H9 (cell line): ENCODE measurements around the gene MVD. TPM values are rescaled to one million over a fixed set of nuclear protein-coding genes. Genes with fewer than 3 reads are reported as not detected.

Experiments
- DNase-seq: peaks from one replicate; pipeline ENCODE4 v3.0.0-alpha.2; 2017
- H2AFZ ChIP-seq: one replicate; pipeline ENCODE4 v1.6.1; 2013; ENCODE audit warnings: mild to moderate bottlenecking, low read length, control low read depth, moderate library complexity
- H2AK5ac ChIP-seq: 2 replicates; pipeline ENCODE4 v1.6.1; 2013; ENCODE audit warnings: low read length, control low read depth, mixed read lengths; ENCODE audit not compliant: insufficient read length
- H2BK120ac ChIP-seq: one replicate; pipeline ENCODE4 v1.6.1; 2013; ENCODE audit warnings: low read depth, mild to moderate bottlenecking, low read length, control low read depth, inconsistent platforms; ENCODE audit not compliant: poor library complexity, severe bottlenecking
- H2BK12ac ChIP-seq: 2 replicates; pipeline ENCODE4 v1.6.1; 2013; ENCODE audit warnings: low read length, control low read depth, mixed read lengths, low read depth; ENCODE audit not compliant: insufficient read length
- H2BK15ac ChIP-seq: 2 replicates; pipeline ENCODE4 v1.6.1; 2013; ENCODE audit warnings: low read depth, low read length, control low read depth
- H2BK20ac ChIP-seq: one replicate; pipeline ENCODE4 v1.6.1; 2013; ENCODE audit warnings: low read depth, mild to moderate bottlenecking, low read length, control low read depth, inconsistent platforms; ENCODE audit not compliant: poor library complexity, severe bottlenecking
- H2BK5ac ChIP-seq: 2 replicates; pipeline ENCODE4 v1.6.1; 2013; ENCODE audit warnings: low read length, control low read depth, mixed read lengths; ENCODE audit not compliant: insufficient read length
- H3K14ac ChIP-seq: 2 replicates; pipeline ENCODE4 v1.6.1; 2013; ENCODE audit warnings: low read length, control low read depth; ENCODE audit not compliant: insufficient read depth
- H3K18ac ChIP-seq: 2 replicates; pipeline ENCODE4 v1.6.1; 2013; ENCODE audit warnings: low read depth, mild to moderate bottlenecking, mixed read lengths, low read length, control low read depth; ENCODE audit not compliant: insufficient read length
- H3K23ac ChIP-seq: 2 replicates; pipeline ENCODE4 v1.6.1; 2013; ENCODE audit warnings: low read length, control low read depth, mixed read lengths, low read depth; ENCODE audit not compliant: insufficient read length
- H3K23me2 ChIP-seq: 2 replicates; pipeline ENCODE4 v1.6.1; 2013; ENCODE audit warnings: low read depth, mild to moderate bottlenecking, mixed read lengths, low read length, control low read depth; ENCODE audit not compliant: insufficient read length, poor library complexity, severe bottlenecking
- H3K27ac ChIP-seq: 2 replicates; pipeline ENCODE4 v1.5.1; 2013; ENCODE audit warnings: low read length, control low read depth, mixed read lengths, low read depth; ENCODE audit not compliant: insufficient read length
- H3K27me3 ChIP-seq: 2 replicates; pipeline ENCODE4 v1.6.1; 2013; ENCODE audit warnings: low read length, control low read depth, inconsistent platforms; ENCODE audit not compliant: insufficient read depth
- H3K4ac ChIP-seq: 2 replicates; pipeline ENCODE4 v1.6.1; 2013; ENCODE audit warnings: low read depth, mild to moderate bottlenecking, control low read depth, inconsistent platforms, low read length, moderate library complexity
- H3K4me1 ChIP-seq: 2 replicates; pipeline ENCODE4 v1.6.1; 2013; ENCODE audit warnings: low read length, control low read depth, inconsistent platforms; ENCODE audit not compliant: insufficient read depth
- H3K4me2 ChIP-seq: 2 replicates; pipeline ENCODE4 v1.6.1; 2013; ENCODE audit warnings: low read length, control low read depth, mixed read lengths; ENCODE audit not compliant: insufficient read length, insufficient read depth
- H3K56ac ChIP-seq: 2 replicates; pipeline ENCODE4 v1.6.1; 2013; ENCODE audit warnings: low read depth, mild to moderate bottlenecking, mixed read lengths, low read length, control low read depth; ENCODE audit not compliant: insufficient read length
- H3K79me1 ChIP-seq: 2 replicates; pipeline ENCODE4 v1.6.1; 2013; ENCODE audit warnings: low read depth, mild to moderate bottlenecking, moderate library complexity, low read length, control low read depth, inconsistent platforms; ENCODE audit not compliant: insufficient read depth, poor library complexity, severe bottlenecking
- H3K79me2 ChIP-seq: 2 replicates; pipeline ENCODE4 v1.6.1; 2013; ENCODE audit warnings: low read length, control low read depth, inconsistent platforms; ENCODE audit not compliant: insufficient read depth
- H3K9ac ChIP-seq: 2 replicates; pipeline ENCODE4 v1.6.1; 2013; ENCODE audit warnings: low read length, control low read depth, mixed read lengths; ENCODE audit not compliant: insufficient read length; ENCODE audit errors: extremely low read depth
- H3K9me3 ChIP-seq: one replicate; pipeline ENCODE4 v1.6.1; 2013; ENCODE audit warnings: low read depth, low read length, inconsistent platforms; ENCODE audit not compliant: control insufficient read depth
- H3T11ph ChIP-seq: one replicate; pipeline ENCODE4 v1.6.1; 2013; ENCODE audit warnings: mild to moderate bottlenecking, low read length, control low read depth, inconsistent platforms
- H4K20me1 ChIP-seq: one replicate; pipeline ENCODE4 v1.6.1; 2013; ENCODE audit not compliant: control insufficient read depth, insufficient read length, insufficient read depth
- H4K5ac ChIP-seq: 2 replicates; pipeline ENCODE4 v1.6.1; 2013; ENCODE audit warnings: low read depth, mild to moderate bottlenecking, mixed read lengths, low read length, control low read depth; ENCODE audit not compliant: insufficient read length
- H4K8ac ChIP-seq: replicated peaks from 2 replicates; pipeline ENCODE4 v1.6.1; 2013; ENCODE audit warnings: low read length, control low read depth, mixed read lengths, low read depth; ENCODE audit not compliant: insufficient read length
- H4K91ac ChIP-seq: 2 replicates; pipeline ENCODE4 v1.6.1; 2013; ENCODE audit warnings: low read depth, mild to moderate bottlenecking, moderate library complexity, mixed read lengths, low read length, control low read depth; ENCODE audit not compliant: insufficient read length
- H3K27ac Mint-ChIP-seq, 3 experiments: 2 replicates in 2 of 3; 3 replicates in 1 of 3; pipeline ENCODE4 v1.8.0; 2020 to 2021; ENCODE audit warnings: mixed read lengths in 3 of 3, mild to moderate bottlenecking in 1 of 3, moderate library complexity in 1 of 3
- H3K27me3 Mint-ChIP-seq: 2 replicates; pipeline ENCODE4 v1.8.0; 2021; ENCODE audit warnings: low read depth, mild to moderate bottlenecking, moderate library complexity, mixed read lengths
- H3K36me3 Mint-ChIP-seq, 3 experiments: 2 replicates in 2 of 3; 3 replicates in 1 of 3; pipeline ENCODE4 v1.8.0; 2020 to 2021; ENCODE audit warnings: low read depth in 3 of 3, mixed read lengths in 3 of 3; ENCODE audit not compliant: insufficient read depth in 1 of 3
- H3K4me1 Mint-ChIP-seq, 2 experiments: 2 replicates each; pipeline ENCODE4 v1.8.0; 2020; ENCODE audit warnings: mixed read lengths in 2 of 2
- H3K4me3 Mint-ChIP-seq, 2 experiments: 2 replicates in 1 of 2; 3 replicates in 1 of 2; pipeline ENCODE4 v1.8.0; 2020 to 2021; ENCODE audit warnings: mild to moderate bottlenecking in 2 of 2, mixed read lengths in 2 of 2, moderate library complexity in 1 of 2
- H3K9me3 Mint-ChIP-seq, 2 experiments: 2 replicates in 1 of 2; 3 replicates in 1 of 2; pipeline ENCODE4 v1.8.0; 2020; ENCODE audit warnings: mild to moderate bottlenecking in 2 of 2, mixed read lengths in 2 of 2, moderate library complexity in 1 of 2
- WGBS: extraction: QIAGEN DNeasy Blood & Tissue Kit; methylation state at CpG from one replicate; pipeline ENCODE4 v1.1.7; 2013; ENCODE audit warnings: missing lambda C conversion rate, low lambda C conversion rate, mixed read lengths; ENCODE audit not compliant: insufficient read length; ENCODE audit errors: extremely low coverage; 5-methylcytosine and 5-hydroxymethylcytosine counted together
- total RNA-seq: library from RNA; stranded (reverse); gene quantifications from 2 replicates; pipeline ENCODE4 v1.2.1, GENCODE V29; 2021
- TF ChIP-seq, protein P1 (sequence below): fragments of 200-600 bp; sonication (generic); conservative IDR thresholded peaks from 3 replicates; pipeline ENCODE4 v1.8.0; 2021; ENCODE audit warnings: antibody characterized with exemption, mild to moderate bottlenecking

The MVD gene
- total RNA-seq, 1 experiment from 2014 or later = 53.2 TPM

DNA sequence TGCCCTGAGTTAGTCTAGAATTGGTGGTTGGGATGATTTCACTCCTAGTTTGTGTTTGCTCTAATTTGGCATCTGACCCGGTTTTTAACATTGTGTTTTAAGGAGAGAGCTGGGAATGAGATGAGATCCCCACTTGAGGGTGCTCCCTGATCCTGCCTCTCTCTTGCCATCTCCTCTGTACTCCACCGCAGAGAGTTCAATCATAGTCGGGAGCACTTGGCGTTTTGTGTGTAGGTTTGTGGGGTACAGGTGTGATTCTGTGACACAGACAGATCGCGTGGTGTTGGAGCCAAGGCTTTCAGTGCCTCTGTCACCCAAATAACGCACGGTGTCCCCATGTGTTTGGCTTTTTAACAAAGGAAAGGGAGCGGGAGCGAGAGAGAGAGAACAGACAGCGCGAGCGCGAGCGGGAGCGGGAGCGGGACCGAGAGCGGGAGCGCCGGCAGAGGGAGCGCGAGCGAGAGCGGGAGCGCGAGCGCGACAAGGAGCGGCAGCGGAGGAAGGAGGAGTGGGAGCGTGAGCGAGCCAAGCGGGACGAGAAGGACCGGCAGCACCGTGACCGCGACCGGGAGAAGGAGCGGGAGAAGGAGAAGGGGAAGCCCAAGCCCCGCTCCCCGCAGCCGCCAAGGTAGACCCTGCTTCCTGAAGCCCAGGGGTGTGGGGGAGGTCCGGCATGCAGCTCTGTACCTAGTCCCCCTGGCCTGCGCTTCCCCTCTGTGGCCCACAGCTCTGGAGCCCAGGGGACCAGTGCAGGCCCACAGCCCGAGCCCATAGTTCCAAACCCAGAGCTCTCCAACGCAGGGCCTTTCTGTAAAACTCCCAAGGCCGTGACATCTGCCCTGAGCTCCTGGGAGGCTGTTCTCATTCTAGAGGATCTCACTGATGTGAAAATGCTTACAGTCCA is 51.7 kb downstream of the MVD start:
- H3K4me3 Mint-ChIP-seq = peak overlapping the region in 1 of 2 experiments; percentile 73; a peak in 3 of 5 replicates
- Histone ChIP-seq H2BK15ac (no peak overlapping the region), H2BK12ac (no peak overlapping the region), H3K4me2 (peak overlapping the region; percentile 40), H3K79me2 (no peaks in the 10 kb centered on the region), H3K23me2 (no peaks in the 10 kb centered on the region), H4K5ac (no peak overlapping the region), H3K79me1 (no peaks in the 10 kb centered on the region), H3K14ac (no peak overlapping the region; the same call in 1 of the 2 replicates), H2BK20ac (no peak overlapping the region), H3K4me1 (no peaks in the 10 kb centered on the region; the same call in 1 of the 2 replicates), H3K18ac (peak overlapping the region; percentile 23), H4K20me1 (no peaks in the 10 kb centered on the region), H3K56ac (no peak overlapping the region), H3K23ac (no peak overlapping the region), H4K91ac (no peak overlapping the region), H3K9me3 (no peaks in the 10 kb centered on the region), H3K27ac (no peak overlapping the region), H2AFZ (no peak overlapping the region), H3K27me3 (no peaks in the 10 kb centered on the region), H2AK5ac (no peak overlapping the region), H3T11ph (no peak overlapping the region), H3K4ac (no peak overlapping the region), H2BK5ac (no peak overlapping the region), H2BK120ac (no peak overlapping the region), H3K9ac (peak overlapping the region; percentile 36), H4K8ac (no peak overlapping the region)
- peak overlapping the region in 1 of 3 experiments; percentile 42; a peak in 4 of 7 replicates for H3K27ac Mint-ChIP-seq
- peaks cover 14 to 72% (median 52%) of the 10 kb centered on the region in 3 experiments for H3K36me3 Mint-ChIP-seq
- TF ChIP-seq, protein P1, sequence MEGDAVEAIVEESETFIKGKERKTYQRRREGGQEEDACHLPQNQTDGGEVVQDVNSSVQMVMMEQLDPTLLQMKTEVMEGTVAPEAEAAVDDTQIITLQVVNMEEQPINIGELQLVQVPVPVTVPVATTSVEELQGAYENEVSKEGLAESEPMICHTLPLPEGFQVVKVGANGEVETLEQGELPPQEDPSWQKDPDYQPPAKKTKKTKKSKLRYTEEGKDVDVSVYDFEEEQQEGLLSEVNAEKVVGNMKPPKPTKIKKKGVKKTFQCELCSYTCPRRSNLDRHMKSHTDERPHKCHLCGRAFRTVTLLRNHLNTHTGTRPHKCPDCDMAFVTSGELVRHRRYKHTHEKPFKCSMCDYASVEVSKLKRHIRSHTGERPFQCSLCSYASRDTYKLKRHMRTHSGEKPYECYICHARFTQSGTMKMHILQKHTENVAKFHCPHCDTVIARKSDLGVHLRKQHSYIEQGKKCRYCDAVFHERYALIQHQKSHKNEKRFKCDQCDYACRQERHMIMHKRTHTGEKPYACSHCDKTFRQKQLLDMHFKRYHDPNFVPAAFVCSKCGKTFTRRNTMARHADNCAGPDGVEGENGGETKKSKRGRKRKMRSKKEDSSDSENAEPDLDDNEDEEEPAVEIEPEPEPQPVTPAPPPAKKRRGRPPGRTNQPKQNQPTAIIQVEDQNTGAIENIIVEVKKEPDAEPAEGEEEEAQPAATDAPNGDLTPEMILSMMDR = no peak
- WGBS = no CpG with 5 or more reads among the region's 49 CpGs
- peak; percentile 56 for DNase-seq
- no peaks in the 10 kb centered on the region for H3K27me3 Mint-ChIP-seq
- H3K9me3 Mint-ChIP-seq = no peaks in the 10 kb centered on the region
- peaks cover 0 to 11% of the 10 kb centered on the region in 2 experiments; a peak in 2 of 4 replicates for H3K4me1 Mint-ChIP-seq
